A673 (cell line): Measurements from ENCODE around the gene PIAS1. TPM values are rescaled to one million over a fixed set of nuclear protein-coding genes. Genes with fewer than 3 reads are reported as not detected.

Experiments
- BruUV-seq: library from RNA; stranded (reverse); fragments of 400-500 nt; replicated peaks from 2 replicates; lab custom pipeline; 2021; lab: Mats Ljungman, UMichigan
- CTCF ChIA-PET: fragments of 300-600 bp; sonication (Branson Sonifier 250); formaldehyde crosslinking; loops from one replicate; lab custom pipeline; 2022; ENCODE audit warnings: antibody characterized with exemption; lab: Charles Lee
- POLR2A ChIA-PET: fragments of 300-600 bp; sonication (Branson Sonifier 250); formaldehyde crosslinking; loops from one replicate; lab custom pipeline; 2022; ENCODE audit warnings: antibody characterized with exemption; ENCODE audit not compliant: low non-redundant PET; lab: Charles Lee
- DNase-seq: peaks from one replicate; pipeline ENCODE4 v3.0.0-alpha.2; 2015; ENCODE audit warnings: low spot score
- H3K27ac ChIP-seq: fragments of 200-600 bp; sonication (generic); 2 replicates; pipeline ENCODE4 v1.5.1; 2016; ENCODE audit warnings: mixed run types, low read depth, mild to moderate bottlenecking, mixed read lengths, antibody characterized with exemption, low read length; ENCODE audit not compliant: poor library complexity, severe bottlenecking
- H3K27me3 ChIP-seq: fragments of 200-600 bp; sonication (generic); replicated peaks from 2 replicates; pipeline ENCODE4 v1.6.1; 2017; ENCODE audit warnings: mixed run types, low read depth, mild to moderate bottlenecking, mixed read lengths, antibody characterized with exemption, low read length; ENCODE audit not compliant: insufficient read depth, poor library complexity
- H3K36me3 ChIP-seq: fragments of 200-600 bp; sonication (generic); 2 replicates; pipeline ENCODE4 v1.6.1; 2016; ENCODE audit warnings: mixed run types, mild to moderate bottlenecking, mixed read lengths, antibody characterized with exemption, low read length; ENCODE audit not compliant: insufficient read depth, poor library complexity, severe bottlenecking
- H3K4me1 ChIP-seq: fragments of 200-600 bp; sonication (generic); 2 replicates; pipeline ENCODE4 v1.6.1; 2017; ENCODE audit warnings: mixed run types, mild to moderate bottlenecking, mixed read lengths, antibody characterized with exemption, low read length; ENCODE audit not compliant: insufficient read depth, poor library complexity, severe bottlenecking
- H3K4me3 ChIP-seq: fragments of 200-600 bp; sonication (generic); 2 replicates; pipeline ENCODE4 v1.5.1; 2016; ENCODE audit warnings: low read depth, mixed run types, mild to moderate bottlenecking, mixed read lengths, low read length; ENCODE audit not compliant: poor library complexity, severe bottlenecking
- H3K9me3 ChIP-seq: fragments of 200-600 bp; sonication (generic); 2 replicates; pipeline ENCODE4 v1.6.1; 2016; ENCODE audit warnings: mixed run types, low read depth, mild to moderate bottlenecking, mixed read lengths, antibody characterized with exemption, low read length; ENCODE audit not compliant: poor library complexity, severe bottlenecking
- EZH2 ChIP-seq: fragments of 200-600 bp; sonication (generic); IDR thresholded peaks from 2 replicates; pipeline ENCODE4 v1.6.1; 2017; ENCODE audit warnings: borderline replicate concordance, low read depth, mild to moderate bottlenecking, mixed read lengths, antibody characterized with exemption, low read length; ENCODE audit not compliant: poor library complexity, severe bottlenecking
- intact Hi-C: fragments of 100-400 bp; cut with micrococcal nuclease; formaldehyde crosslinking; loops from one replicate; pipeline ENCODE4 v1.10.0; 2022; ENCODE audit not compliant: unreplicated experiment
- total RNA-seq: library from RNA; stranded (reverse); gene quantifications from 2 replicates; pipeline ENCODE4 v1.2.3, GENCODE V29; 2021
- TF ChIP-seq, protein P1 (sequence below): fragments of 300-800, 200-600 bp; sonication (generic); conservative IDR thresholded peaks from 2 replicates; pipeline ENCODE4 v1.5.1; 2017; ENCODE audit warnings: low read depth, mild to moderate bottlenecking, antibody characterized with exemption, low read length, moderate library complexity, mixed read lengths

PIAS1 gene
- total RNA-seq, 1 experiment from 2014 or later = 40.2 TPM

DNA sequence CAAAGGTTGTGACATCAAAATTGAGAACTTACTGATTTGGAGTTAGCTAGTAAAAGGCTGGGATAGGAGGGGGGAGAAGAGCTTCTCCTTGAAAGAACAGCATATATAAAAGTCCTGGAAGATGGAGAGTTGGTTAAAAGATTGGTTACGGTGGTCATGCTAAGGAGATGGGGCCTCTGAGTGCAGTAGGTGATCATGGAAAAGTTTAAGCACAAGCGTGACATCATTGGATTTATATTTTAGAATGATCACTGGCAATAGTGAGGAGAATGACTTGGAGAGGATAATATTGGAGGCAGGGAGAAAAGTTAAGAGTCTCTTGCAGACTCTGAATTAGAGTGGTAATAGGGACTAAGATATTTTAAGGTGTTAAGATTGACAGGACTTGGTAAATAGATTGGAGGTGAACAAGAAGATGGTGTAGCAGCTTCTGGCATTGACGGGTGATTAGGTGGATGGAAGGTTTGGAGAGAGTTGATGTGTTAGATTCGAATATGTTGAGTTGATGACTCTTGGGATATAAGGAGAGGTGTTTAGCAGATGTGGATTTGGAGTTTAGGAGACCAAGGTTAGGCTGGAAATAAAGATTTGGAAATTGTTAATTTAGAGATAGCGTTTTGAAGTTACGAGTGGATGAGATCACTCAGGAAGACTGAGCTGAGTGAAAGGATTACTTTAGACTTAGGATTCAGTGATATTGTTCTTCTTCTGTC is 19.6 kb downstream of the PIAS1 start:
- intact Hi-C loops = no loop called here
- H3K27ac ChIP-seq = no peak overlapping the region
- H3K4me1 ChIP-seq = peaks cover 11% of the 10 kb centered on the region
- H3K27me3 ChIP-seq = no peaks in the 10 kb centered on the region
- no peak overlapping the region for H3K4me3 ChIP-seq
- DNase-seq = no peak
- H3K36me3 ChIP-seq = no peaks in the 10 kb centered on the region
- BruUV-seq = no TSS peak
- no peaks in the 10 kb centered on the region for H3K9me3 ChIP-seq
- CTCF ChIA-PET = no interaction called here
- POLR2A ChIA-PET = interaction anchor here (0.6 to 0.8 kb wide), 2 partner anchors 89 to 141 kb away, joined by 3 read pairs; no protein-coding TSS in a partner anchor
- TF ChIP-seq, protein P1, sequence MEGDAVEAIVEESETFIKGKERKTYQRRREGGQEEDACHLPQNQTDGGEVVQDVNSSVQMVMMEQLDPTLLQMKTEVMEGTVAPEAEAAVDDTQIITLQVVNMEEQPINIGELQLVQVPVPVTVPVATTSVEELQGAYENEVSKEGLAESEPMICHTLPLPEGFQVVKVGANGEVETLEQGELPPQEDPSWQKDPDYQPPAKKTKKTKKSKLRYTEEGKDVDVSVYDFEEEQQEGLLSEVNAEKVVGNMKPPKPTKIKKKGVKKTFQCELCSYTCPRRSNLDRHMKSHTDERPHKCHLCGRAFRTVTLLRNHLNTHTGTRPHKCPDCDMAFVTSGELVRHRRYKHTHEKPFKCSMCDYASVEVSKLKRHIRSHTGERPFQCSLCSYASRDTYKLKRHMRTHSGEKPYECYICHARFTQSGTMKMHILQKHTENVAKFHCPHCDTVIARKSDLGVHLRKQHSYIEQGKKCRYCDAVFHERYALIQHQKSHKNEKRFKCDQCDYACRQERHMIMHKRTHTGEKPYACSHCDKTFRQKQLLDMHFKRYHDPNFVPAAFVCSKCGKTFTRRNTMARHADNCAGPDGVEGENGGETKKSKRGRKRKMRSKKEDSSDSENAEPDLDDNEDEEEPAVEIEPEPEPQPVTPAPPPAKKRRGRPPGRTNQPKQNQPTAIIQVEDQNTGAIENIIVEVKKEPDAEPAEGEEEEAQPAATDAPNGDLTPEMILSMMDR = no peak
- TF ChIP-seq EZH2 = no peak

DNA sequence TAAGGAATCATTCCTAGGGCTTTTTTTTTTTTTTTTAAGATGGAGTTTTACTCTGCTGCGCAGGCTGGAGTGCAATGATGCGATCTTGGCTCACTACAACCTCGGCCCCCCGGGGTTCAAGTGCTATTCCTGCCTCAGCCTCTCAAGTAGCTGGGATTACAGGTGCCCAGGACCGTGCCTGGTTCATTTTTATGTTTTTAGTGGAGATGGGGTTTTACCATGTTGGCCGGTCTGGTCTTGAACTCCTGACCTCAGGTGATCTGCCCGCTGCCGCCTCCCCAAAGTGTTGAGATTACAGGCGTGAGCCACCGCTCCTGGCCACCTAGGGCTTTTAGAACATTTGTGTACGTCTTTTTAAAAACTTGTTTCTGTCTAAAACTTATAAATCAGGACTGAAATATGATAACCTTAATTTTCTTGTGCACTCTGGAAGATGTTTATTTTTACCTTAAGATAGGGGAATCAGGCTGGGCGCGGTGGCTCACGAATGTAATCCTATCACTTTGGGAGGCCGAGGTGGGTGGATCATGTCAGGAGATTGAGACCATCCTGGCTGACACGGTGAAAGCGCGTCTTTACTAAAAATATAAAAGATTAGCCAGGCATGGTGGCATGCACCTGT is 21.8 kb downstream of the PIAS1 start:
- no peak overlapping the region for H3K27ac ChIP-seq
- H3K27me3 ChIP-seq = no peaks in the 10 kb centered on the region
- TF ChIP-seq, protein P1 = no peak
- no peak for TF ChIP-seq EZH2
- POLR2A ChIA-PET = no interaction called here
- intact Hi-C loops = no loop called here
- H3K4me1 ChIP-seq = peaks cover 19% of the 10 kb centered on the region
- H3K9me3 ChIP-seq = no peaks in the 10 kb centered on the region
- no TSS peak for BruUV-seq
- CTCF ChIA-PET = no interaction called here
- H3K4me3 ChIP-seq = no peak overlapping the region
- no peaks in the 10 kb centered on the region for H3K36me3 ChIP-seq
- DNase-seq = no peak

DNA sequence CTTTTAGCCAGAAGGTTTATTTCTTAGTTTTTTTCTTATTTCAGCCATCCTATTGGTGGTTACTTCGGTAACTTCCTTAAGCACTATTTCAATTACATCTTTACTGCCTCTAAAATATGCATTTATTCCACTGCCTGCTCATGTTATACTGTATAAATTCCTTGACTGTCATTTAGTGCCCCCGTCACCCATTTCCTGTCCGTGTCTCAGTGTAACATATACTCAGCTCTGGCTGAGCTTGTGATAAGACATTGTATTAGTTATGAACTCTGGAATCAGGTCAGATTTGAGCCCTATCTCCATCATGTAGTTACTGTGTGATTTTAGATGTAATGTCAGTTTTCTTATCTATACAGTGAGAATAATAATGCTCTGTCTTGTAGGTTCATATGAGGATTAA is 24.2 kb downstream of the PIAS1 start:
- BruUV-seq = no TSS peak
- Histone ChIP-seq H3K27ac (no peak overlapping the region), H3K36me3 (no peaks in the 10 kb centered on the region), H3K9me3 (no peaks in the 10 kb centered on the region), H3K4me3 (no peak overlapping the region), H3K27me3 (no peaks in the 10 kb centered on the region), H3K4me1 (peaks cover 40% of the 10 kb centered on the region)
- ChIA-PET CTCF (no interaction called here), POLR2A (no interaction called here)
- TF ChIP-seq, protein P1 = no peak
- TF ChIP-seq EZH2 = no peak
- intact Hi-C loops = no loop called here
- peak; percentile 60 for DNase-seq
